Measurements from ENCODE around the gene ZC3H8. TPM values are rescaled to one million over a fixed set of nuclear protein-coding genes. Genes with fewer than 3 reads are reported as not detected.

Gene ZC3H8
- total RNA-seq, 3 donors from 2014 or later (not counting 1 experiment from before 2014, with no cell fraction given) = 9.3 to 20.3 (median 16.0) TPM

DNA sequence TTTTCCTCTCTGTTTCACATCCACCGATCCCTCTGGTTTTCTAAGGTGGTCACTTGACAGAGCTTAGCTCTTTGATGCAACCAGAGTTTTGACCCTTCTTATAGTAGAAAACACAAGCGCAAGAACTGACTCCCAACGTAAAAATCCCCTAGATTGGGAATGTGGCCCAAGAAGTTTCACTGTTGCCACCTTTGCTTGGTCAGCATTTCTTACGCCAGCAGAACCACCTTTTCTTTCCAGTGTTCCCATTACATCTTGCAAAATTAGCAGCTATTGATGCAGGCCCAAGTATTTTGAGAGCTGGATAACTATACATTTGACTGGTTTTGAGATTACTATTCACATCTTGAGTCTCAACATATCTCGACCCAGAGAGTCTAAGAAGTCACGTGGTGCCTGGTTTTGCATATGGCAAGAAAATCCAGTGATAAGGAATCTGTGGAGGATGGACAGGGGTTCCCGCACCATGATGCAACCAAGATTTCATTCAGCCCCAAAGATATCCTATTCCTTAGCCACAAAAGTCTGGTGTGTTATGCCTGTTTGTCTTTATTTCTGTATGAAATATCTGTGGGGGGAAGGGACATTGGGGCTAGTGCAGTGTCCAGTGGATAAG, 78.8 kb downstream of the ZC3H8 start:
- H3K9me3 ChIP-seq (ENCODE audit: control insufficient read depth, insufficient read depth, low read length) = no peaks in the 10 kb centered on the region
- no peak for DNase-seq
- peaks cover 25 to 28% of the 10 kb centered on the region in 2 donors for H3K27me3 Mint-ChIP-seq (ENCODE audit: low read depth in 2 of 2)
- H3K27ac Mint-ChIP-seq = no peak overlapping the region
- H3K4me1 Mint-ChIP-seq = no peaks in the 10 kb centered on the region
- H3K36me3 Mint-ChIP-seq = no peaks in the 10 kb centered on the region
- WGBS (ENCODE audit: insufficient coverage) = 91% methylated on average over 6 of the region's 7 CpGs
- no peaks in the 10 kb centered on the region for H3K9me3 Mint-ChIP-seq
- H3K4me1 ChIP-seq (ENCODE audit: control insufficient read depth, insufficient read depth, low read length) = no peaks in the 10 kb centered on the region
- H3K36me3 ChIP-seq (ENCODE audit: control insufficient read depth, insufficient read depth, low read length) = no peaks in the 10 kb centered on the region
- H3K4me3 Mint-ChIP-seq = no peak overlapping the region
- H3K4me3 ChIP-seq (ENCODE audit: low read length) = no peak overlapping the region
- intact Hi-C loops (cut with micrococcal nuclease) = no loop called here
- no peaks in the 10 kb centered on the region for H3K27me3 ChIP-seq (ENCODE audit: control insufficient read depth, insufficient read depth, low read length)
- TF ChIP-seq, protein P1, sequence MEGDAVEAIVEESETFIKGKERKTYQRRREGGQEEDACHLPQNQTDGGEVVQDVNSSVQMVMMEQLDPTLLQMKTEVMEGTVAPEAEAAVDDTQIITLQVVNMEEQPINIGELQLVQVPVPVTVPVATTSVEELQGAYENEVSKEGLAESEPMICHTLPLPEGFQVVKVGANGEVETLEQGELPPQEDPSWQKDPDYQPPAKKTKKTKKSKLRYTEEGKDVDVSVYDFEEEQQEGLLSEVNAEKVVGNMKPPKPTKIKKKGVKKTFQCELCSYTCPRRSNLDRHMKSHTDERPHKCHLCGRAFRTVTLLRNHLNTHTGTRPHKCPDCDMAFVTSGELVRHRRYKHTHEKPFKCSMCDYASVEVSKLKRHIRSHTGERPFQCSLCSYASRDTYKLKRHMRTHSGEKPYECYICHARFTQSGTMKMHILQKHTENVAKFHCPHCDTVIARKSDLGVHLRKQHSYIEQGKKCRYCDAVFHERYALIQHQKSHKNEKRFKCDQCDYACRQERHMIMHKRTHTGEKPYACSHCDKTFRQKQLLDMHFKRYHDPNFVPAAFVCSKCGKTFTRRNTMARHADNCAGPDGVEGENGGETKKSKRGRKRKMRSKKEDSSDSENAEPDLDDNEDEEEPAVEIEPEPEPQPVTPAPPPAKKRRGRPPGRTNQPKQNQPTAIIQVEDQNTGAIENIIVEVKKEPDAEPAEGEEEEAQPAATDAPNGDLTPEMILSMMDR (IDR thresholded peaks at IDR 0.05) = no peak
- no peak for ATAC-seq
- no peak overlapping the region for H3K27ac ChIP-seq (ENCODE audit: low read length)

DNA sequence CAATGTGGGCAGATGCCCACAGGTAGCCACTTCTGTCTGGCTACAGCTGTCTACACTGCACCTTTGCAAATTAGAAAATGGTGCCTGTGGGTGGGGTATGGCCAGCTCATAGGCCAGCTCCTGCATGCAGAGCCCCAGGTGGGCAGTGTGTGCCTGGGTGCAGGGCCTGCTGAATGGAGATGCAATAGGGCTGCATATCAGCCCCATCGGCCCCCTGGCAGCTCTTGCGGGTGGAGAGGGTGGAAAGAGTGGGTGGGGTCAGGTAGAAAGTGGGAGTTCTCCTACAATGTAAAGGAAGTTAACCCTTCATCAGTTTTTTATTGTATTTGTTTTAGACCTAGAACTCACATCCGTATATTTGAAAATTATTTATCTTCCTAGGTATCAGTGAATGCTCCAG, 79.5 kb downstream of the ZC3H8 start:
- Mint-ChIP-seq H3K36me3 (no peaks in the 10 kb centered on the region), H3K27me3 (ENCODE audit: low read depth in 2 of 2) (peaks cover 23 to 30% of the 10 kb centered on the region in 2 donors), H3K9me3 (no peaks in the 10 kb centered on the region), H3K4me1 (no peaks in the 10 kb centered on the region), H3K27ac (no peak overlapping the region), H3K4me3 (no peak overlapping the region)
- H3K4me1 ChIP-seq (ENCODE audit: control insufficient read depth, insufficient read depth, low read length) = no peaks in the 10 kb centered on the region
- H3K27me3 ChIP-seq (ENCODE audit: control insufficient read depth, insufficient read depth, low read length) = no peaks in the 10 kb centered on the region
- TF ChIP-seq, protein P1 (IDR thresholded peaks at IDR 0.05) = no peak
- H3K36me3 ChIP-seq (ENCODE audit: control insufficient read depth, insufficient read depth, low read length) = no peaks in the 10 kb centered on the region
- WGBS (ENCODE audit: insufficient coverage) = 100% methylated on average over 3 of the region's 3 CpGs
- ATAC-seq (no peak), DNase-seq (no peak)
- no peaks in the 10 kb centered on the region for H3K9me3 ChIP-seq (ENCODE audit: control insufficient read depth, insufficient read depth, low read length)
- H3K4me3 ChIP-seq (ENCODE audit: low read length) = no peak overlapping the region
- no peak overlapping the region for H3K27ac ChIP-seq (ENCODE audit: low read length)
- intact Hi-C loops (cut with micrococcal nuclease) = no loop called here

DNA sequence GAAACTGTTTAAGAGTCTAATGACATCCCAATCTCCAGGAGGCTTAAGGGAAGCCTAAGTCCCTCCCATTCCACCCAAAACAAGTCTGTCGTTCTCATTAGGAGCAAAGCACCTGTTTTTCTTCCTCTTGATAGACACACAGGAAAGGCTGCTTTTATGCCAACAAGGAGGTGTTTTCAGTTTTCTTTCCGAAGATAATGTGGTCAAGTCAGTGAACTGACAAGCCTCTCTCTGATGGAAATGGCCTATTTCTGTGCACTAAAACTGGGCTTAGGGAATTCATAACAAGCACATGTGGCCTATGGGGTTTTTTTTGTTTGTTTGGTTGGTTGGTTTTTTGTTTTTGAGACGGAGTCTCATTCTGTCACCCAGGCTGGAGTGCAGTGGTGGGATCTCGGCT, 80.5 kb downstream of the ZC3H8 start:
- Histone ChIP-seq H3K4me3 (ENCODE audit: low read length) (no peak overlapping the region), H3K36me3 (ENCODE audit: control insufficient read depth, insufficient read depth, low read length) (no peaks in the 10 kb centered on the region), H3K4me1 (ENCODE audit: control insufficient read depth, insufficient read depth, low read length) (no peaks in the 10 kb centered on the region), H3K27me3 (ENCODE audit: control insufficient read depth, insufficient read depth, low read length) (no peaks in the 10 kb centered on the region), H3K27ac (ENCODE audit: low read length) (no peak overlapping the region), H3K9me3 (ENCODE audit: control insufficient read depth, insufficient read depth, low read length) (no peaks in the 10 kb centered on the region)
- Mint-ChIP-seq H3K27ac (no peak overlapping the region), H3K4me3 (no peak overlapping the region), H3K27me3 (ENCODE audit: low read depth in 2 of 2) (peaks cover 23 to 24% of the 10 kb centered on the region in 2 donors), H3K4me1 (peaks cover 6% of the 10 kb centered on the region in 2 donors), H3K9me3 (no peaks in the 10 kb centered on the region), H3K36me3 (no peaks in the 10 kb centered on the region)
- TF ChIP-seq, protein P1 (IDR thresholded peaks at IDR 0.05) = no peak
- ATAC-seq = no peak
- intact Hi-C loops (cut with micrococcal nuclease) = no loop called here
- WGBS (ENCODE audit: insufficient coverage) = 75% methylated on average over 4 of the region's 4 CpGs
- DNase-seq = no peak
